IMR-90 (cell line): ENCODE results near the gene ACKR1. TPM values are rescaled to one million over a fixed set of nuclear protein-coding genes. Genes with fewer than 3 reads are reported as not detected.

Experiments
- ATAC-seq: fragments of 200-7000 bp; cut with Tn5 transposase; 2 replicates; pipeline ENCODE4 v1.9.1; 2020; ENCODE audit warnings: low read depth, mild to moderate bottlenecking, moderate library complexity
- BruUV-seq: library from RNA; stranded (reverse); fragments of 400-500 nt; replicated peaks from 2 replicates; lab custom pipeline; 2021; lab: Mats Ljungman, UMichigan
- CTCF ChIA-PET: fragments of 300-600 bp; formaldehyde crosslinking; extraction: SDS; loops from one replicate; lab custom pipeline; 2021; ENCODE audit warnings: antibody characterized with exemption; lab: Yijun Ruan, JAX
- POLR2A ChIA-PET: fragments of 300-600 bp; sonication (Branson Sonifier 250); formaldehyde crosslinking; loops from one replicate; lab custom pipeline; 2022; ENCODE audit warnings: antibody characterized with exemption; ENCODE audit not compliant: unreplicated experiment; lab: Charles Lee
- DNase-seq: peaks from one replicate; pipeline ENCODE4 v3.0.0; 2013
- H2AFZ ChIP-seq: replicated peaks from 2 replicates; pipeline ENCODE3; 2013; ENCODE audit warnings: low read length, mild to moderate bottlenecking; ENCODE audit not compliant: poor library complexity
- H2AK5ac ChIP-seq: 2 replicates; pipeline ENCODE4 v1.6.1; 2013; ENCODE audit warnings: low read depth, low read length, inconsistent platforms
- H2AK9ac ChIP-seq: replicated peaks from 2 replicates; pipeline ENCODE3; 2013; ENCODE audit warnings: mild to moderate bottlenecking, low read depth, low read length, moderate library complexity; ENCODE audit not compliant: poor library complexity
- H2BK120ac ChIP-seq: 2 replicates; pipeline ENCODE4 v1.6.1; 2013; ENCODE audit warnings: low read depth, low read length, inconsistent platforms
- H2BK15ac ChIP-seq: 3 replicates; pipeline ENCODE4 v1.6.1; 2013; ENCODE audit warnings: low read depth, low read length, inconsistent platforms
- H2BK20ac ChIP-seq: 2 replicates; pipeline ENCODE4 v1.6.1; 2013; ENCODE audit warnings: low read depth, mild to moderate bottlenecking, inconsistent platforms, low read length, moderate library complexity
- H2BK5ac ChIP-seq: 2 replicates; pipeline ENCODE4 v1.6.1; 2013; ENCODE audit warnings: mild to moderate bottlenecking, low read depth, low read length, inconsistent platforms; ENCODE audit not compliant: poor library complexity, severe bottlenecking
- H3K14ac ChIP-seq: replicated peaks from 2 replicates; pipeline ENCODE4 v1.6.1; 2013; ENCODE audit warnings: low read depth, low read length, inconsistent platforms
- H3K18ac ChIP-seq: 2 replicates; pipeline ENCODE4 v1.6.1; 2013; ENCODE audit warnings: low read depth, low read length, control low read depth
- H3K23ac ChIP-seq: 2 replicates; pipeline ENCODE4 v1.6.1; 2013; ENCODE audit warnings: low read depth, low read length, inconsistent platforms
- H3K27ac ChIP-seq: 2 replicates; pipeline ENCODE4 v1.5.1; 2013; ENCODE audit warnings: mild to moderate bottlenecking, control low read depth, low read length; ENCODE audit not compliant: insufficient read depth
- H3K27me3 ChIP-seq: 2 replicates; pipeline ENCODE4 v1.6.1; 2013; ENCODE audit warnings: low read length; ENCODE audit not compliant: control insufficient read depth, insufficient read depth
- H3K36me3 ChIP-seq: 2 replicates; pipeline ENCODE4 v1.6.1; 2013; ENCODE audit warnings: low read length, mixed read lengths; ENCODE audit not compliant: control insufficient read depth, insufficient read depth
- H3K4ac ChIP-seq: 2 replicates; pipeline ENCODE4 v1.6.1; 2013; ENCODE audit warnings: low read depth, low read length, inconsistent platforms
- H3K4me1 ChIP-seq: 2 replicates; pipeline ENCODE4 v1.6.1; 2013; ENCODE audit warnings: low read length, mixed read lengths; ENCODE audit not compliant: control insufficient read depth, insufficient read depth
- H3K4me2 ChIP-seq: 2 replicates; pipeline ENCODE4 v1.6.1; 2013; ENCODE audit warnings: low read depth, mild to moderate bottlenecking, control low read depth, low read length, moderate library complexity
- H3K4me3 ChIP-seq: 2 replicates; pipeline ENCODE4 v1.5.1; 2013; ENCODE audit warnings: low read depth, mild to moderate bottlenecking, control low read depth, low read length, moderate library complexity; ENCODE audit not compliant: insufficient read depth
- H3K56ac ChIP-seq: 2 replicates; pipeline ENCODE4 v1.6.1; 2013; ENCODE audit warnings: low read length, inconsistent platforms; ENCODE audit not compliant: insufficient read depth; ENCODE audit errors: extremely low read depth
- H3K79me1 ChIP-seq, 2 experiments: 2 replicates each; pipeline ENCODE4 v1.6.1; 2013; ENCODE audit warnings: low read length in 2 of 2, inconsistent platforms in 1 of 2, low read depth in 1 of 2
- H3K9ac ChIP-seq: 2 replicates; pipeline ENCODE4 v1.6.1; 2013; ENCODE audit warnings: low read depth, low read length, control low read depth
- H3K9me1 ChIP-seq: 2 replicates; pipeline ENCODE4 v1.6.1; 2013; ENCODE audit warnings: low read length, inconsistent platforms; ENCODE audit not compliant: insufficient read depth
- H3K9me3 ChIP-seq: 2 replicates; pipeline ENCODE4 v1.6.1; 2013; ENCODE audit warnings: low read length; ENCODE audit not compliant: control insufficient read depth, insufficient read depth
- H4K20me1 ChIP-seq: 2 replicates; pipeline ENCODE4 v1.6.1; 2013; ENCODE audit warnings: low read length, inconsistent platforms; ENCODE audit not compliant: insufficient read depth
- H4K5ac ChIP-seq: 2 replicates; pipeline ENCODE4 v1.6.1; 2013; ENCODE audit warnings: mild to moderate bottlenecking, low read depth, low read length, control low read depth
- H4K8ac ChIP-seq, 2 experiments: 2 replicates each; pipeline ENCODE4 v1.6.1; 2013; ENCODE audit warnings: low read depth in 2 of 2, low read length in 2 of 2, control low read depth in 1 of 2, inconsistent platforms in 1 of 2
- H4K91ac ChIP-seq: 2 replicates; pipeline ENCODE4 v1.6.1; 2013; ENCODE audit warnings: low read depth, low read length, inconsistent platforms; ENCODE audit not compliant: insufficient read depth
- BHLHE40 ChIP-seq: fragments of 150-350 bp; IDR thresholded peaks from 2 replicates; pipeline ENCODE4 v1.6.1; 2016; ENCODE audit warnings: mild to moderate bottlenecking, low read depth, low read length
- CEBPB ChIP-seq: IDR thresholded peaks from 2 replicates; pipeline ENCODE4 v1.6.1; 2012; ENCODE audit warnings: low read depth, low read length, improper control_type of control experiment
- CHD1 ChIP-seq: IDR thresholded peaks from 2 replicates; pipeline ENCODE4 v1.6.1; 2012; ENCODE audit warnings: low read depth, low read length, improper control_type of control experiment
- FOS ChIP-seq: fragments of 150-350 bp; IDR thresholded peaks from 2 replicates; pipeline ENCODE4 v1.6.1; 2016; ENCODE audit warnings: low read depth, low read length
- MAFK ChIP-seq: IDR thresholded peaks from 2 replicates; pipeline ENCODE4 v1.6.1; 2012; ENCODE audit warnings: low read depth, low read length, improper control_type of control experiment
- MAZ ChIP-seq: IDR thresholded peaks from 2 replicates; pipeline ENCODE4 v1.6.1; 2012; ENCODE audit warnings: low read depth, mild to moderate bottlenecking, low read length, improper control_type of control experiment, moderate library complexity, borderline replicate concordance
- MXI1 ChIP-seq: IDR thresholded peaks from 2 replicates; pipeline ENCODE4 v1.6.1; 2012; ENCODE audit warnings: low read depth, mild to moderate bottlenecking, low read length, moderate library complexity, borderline replicate concordance
- NFE2L2 ChIP-seq: fragments of 150-350 bp; IDR thresholded peaks from 2 replicates; pipeline ENCODE4 v1.6.1; 2016; ENCODE audit warnings: low read depth, mild to moderate bottlenecking, low read length
- POLR2A ChIP-seq: IDR thresholded peaks from 2 replicates; pipeline ENCODE4 v1.6.1; 2012; ENCODE audit warnings: mild to moderate bottlenecking, low read depth, low read length
- RAD21 ChIP-seq: IDR thresholded peaks from 2 replicates; pipeline ENCODE4 v1.6.1; 2012; ENCODE audit warnings: low read length, improper control_type of control experiment
- RCOR1 ChIP-seq: IDR thresholded peaks from 2 replicates; pipeline ENCODE4 v1.6.1; 2012; ENCODE audit warnings: mild to moderate bottlenecking, low read length, improper control_type of control experiment; ENCODE audit not compliant: insufficient replicate concordance
- RFX5 ChIP-seq: IDR thresholded peaks from 2 replicates; pipeline ENCODE4 v1.8.0; 2012; ENCODE audit warnings: low read depth, mild to moderate bottlenecking, low read length, moderate library complexity
- SMC3 ChIP-seq: fragments of 150-350 bp; IDR thresholded peaks from 2 replicates; pipeline ENCODE4 v1.6.1; 2016; ENCODE audit warnings: low read depth, mild to moderate bottlenecking, antibody characterized with exemption, low read length, moderate library complexity
- WGBS, 2 experiments: methylation state at CpG; one replicate each; pipeline versions ENCODE4 v1.1.5 to v1.1.7; 2013; ENCODE audit warnings: missing lambda C conversion rate in 2 of 2; ENCODE audit not compliant: insufficient read length in 1 of 2; ENCODE audit errors: extremely low coverage in 2 of 2; 5-methylcytosine and 5-hydroxymethylcytosine counted together
- dilution Hi-C: fragments of 300-500 bp; cut with HindIII; formaldehyde crosslinking; loops from one replicate; pipeline ENCODE4 v1.14.3; 2018; ENCODE audit warnings: low sequenced_read_pairs; ENCODE audit not compliant: unreplicated experiment
- in situ Hi-C: fragments of 300-500 bp; cut with MboI; formaldehyde crosslinking; loops from 3 replicates; pipeline ENCODE4 v1.14.3; 2019; ENCODE audit warnings: low sequenced_read_pairs, inconsistent platforms, mixed read lengths
- intact Hi-C: fragments of 100-400 bp; cut with micrococcal nuclease; formaldehyde crosslinking; loops from 2 replicates; pipeline ENCODE4 v1.10.0; 2022
- polyA plus RNA-seq, 3 experiments: library from polyadenylated mRNA; depleted of rRNA; stranded (reverse); fragments of >200 nt; gene quantifications; 2 replicates each; pipeline ENCODE4 v1.2.3, GENCODE V29; 2012; ENCODE audit warnings: low replicate concordance in 1 of 3
- total RNA-seq: library from RNA; depleted of rRNA; stranded (reverse); fragments of >200 nt; gene quantifications from 2 replicates; pipeline ENCODE4 v1.2.3, GENCODE V29; 2012
- TF ChIP-seq, protein P1 (sequence below): conservative IDR thresholded peaks from 2 replicates; pipeline ENCODE4 v1.5.1; 2012; ENCODE audit warnings: mild to moderate bottlenecking, low read depth, low read length, improper control_type of control experiment
- TF ChIP-seq, protein P2 (sequence below): fragments of 150-350 bp; IDR thresholded peaks from 2 replicates; pipeline ENCODE4 v1.6.1; 2016; ENCODE audit warnings: low read depth, mild to moderate bottlenecking, low read length, moderate library complexity, borderline replicate concordance
- TF ChIP-seq, protein P3 (sequence below): fragments of 150-350 bp; IDR thresholded peaks from 2 replicates; pipeline ENCODE4 v1.6.1; 2017; ENCODE audit warnings: mild to moderate bottlenecking, antibody characterized with exemption, low read length, low read depth

The ACKR1 gene
- total and polyA plus RNA-seq, 2 of the 4 experiments (the other 2 are of a cell fraction) = not detected

DNA sequence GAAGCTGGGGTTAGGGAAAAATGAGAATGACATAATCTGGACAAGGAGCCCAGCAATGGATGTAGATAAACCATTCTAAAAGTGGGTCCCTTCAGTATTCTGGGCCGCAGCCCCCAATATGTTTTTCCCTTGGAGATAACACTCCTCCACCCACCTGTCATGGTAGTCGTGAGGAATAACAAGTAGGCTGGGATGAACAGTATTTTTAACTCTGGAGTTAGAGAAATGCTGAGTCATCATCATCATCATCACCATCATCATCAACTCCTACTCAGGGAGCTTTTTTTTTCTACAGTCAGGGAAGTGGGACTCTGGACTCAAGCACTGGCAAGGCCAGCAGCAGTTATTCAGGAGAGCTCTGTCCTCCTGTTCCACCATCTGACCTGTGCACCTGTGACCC is 20.5 kb upstream of the ACKR1 start:
- DNase-seq (no peak), ATAC-seq (no peak)
- no peak for TF ChIP-seq CHD1
- TF ChIP-seq, protein P1, sequence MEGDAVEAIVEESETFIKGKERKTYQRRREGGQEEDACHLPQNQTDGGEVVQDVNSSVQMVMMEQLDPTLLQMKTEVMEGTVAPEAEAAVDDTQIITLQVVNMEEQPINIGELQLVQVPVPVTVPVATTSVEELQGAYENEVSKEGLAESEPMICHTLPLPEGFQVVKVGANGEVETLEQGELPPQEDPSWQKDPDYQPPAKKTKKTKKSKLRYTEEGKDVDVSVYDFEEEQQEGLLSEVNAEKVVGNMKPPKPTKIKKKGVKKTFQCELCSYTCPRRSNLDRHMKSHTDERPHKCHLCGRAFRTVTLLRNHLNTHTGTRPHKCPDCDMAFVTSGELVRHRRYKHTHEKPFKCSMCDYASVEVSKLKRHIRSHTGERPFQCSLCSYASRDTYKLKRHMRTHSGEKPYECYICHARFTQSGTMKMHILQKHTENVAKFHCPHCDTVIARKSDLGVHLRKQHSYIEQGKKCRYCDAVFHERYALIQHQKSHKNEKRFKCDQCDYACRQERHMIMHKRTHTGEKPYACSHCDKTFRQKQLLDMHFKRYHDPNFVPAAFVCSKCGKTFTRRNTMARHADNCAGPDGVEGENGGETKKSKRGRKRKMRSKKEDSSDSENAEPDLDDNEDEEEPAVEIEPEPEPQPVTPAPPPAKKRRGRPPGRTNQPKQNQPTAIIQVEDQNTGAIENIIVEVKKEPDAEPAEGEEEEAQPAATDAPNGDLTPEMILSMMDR = no peak
- no peak for TF ChIP-seq RCOR1
- TF ChIP-seq, protein P2, sequence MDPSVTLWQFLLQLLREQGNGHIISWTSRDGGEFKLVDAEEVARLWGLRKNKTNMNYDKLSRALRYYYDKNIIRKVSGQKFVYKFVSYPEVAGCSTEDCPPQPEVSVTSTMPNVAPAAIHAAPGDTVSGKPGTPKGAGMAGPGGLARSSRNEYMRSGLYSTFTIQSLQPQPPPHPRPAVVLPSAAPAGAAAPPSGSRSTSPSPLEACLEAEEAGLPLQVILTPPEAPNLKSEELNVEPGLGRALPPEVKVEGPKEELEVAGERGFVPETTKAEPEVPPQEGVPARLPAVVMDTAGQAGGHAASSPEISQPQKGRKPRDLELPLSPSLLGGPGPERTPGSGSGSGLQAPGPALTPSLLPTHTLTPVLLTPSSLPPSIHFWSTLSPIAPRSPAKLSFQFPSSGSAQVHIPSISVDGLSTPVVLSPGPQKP = no peak
- no peak for TF ChIP-seq BHLHE40
- no peak for TF ChIP-seq MAZ
- no peak for TF ChIP-seq MXI1
- TF ChIP-seq MAFK = peak; percentile 98
- TF ChIP-seq RFX5 = no peak
- TF ChIP-seq, protein P3, sequence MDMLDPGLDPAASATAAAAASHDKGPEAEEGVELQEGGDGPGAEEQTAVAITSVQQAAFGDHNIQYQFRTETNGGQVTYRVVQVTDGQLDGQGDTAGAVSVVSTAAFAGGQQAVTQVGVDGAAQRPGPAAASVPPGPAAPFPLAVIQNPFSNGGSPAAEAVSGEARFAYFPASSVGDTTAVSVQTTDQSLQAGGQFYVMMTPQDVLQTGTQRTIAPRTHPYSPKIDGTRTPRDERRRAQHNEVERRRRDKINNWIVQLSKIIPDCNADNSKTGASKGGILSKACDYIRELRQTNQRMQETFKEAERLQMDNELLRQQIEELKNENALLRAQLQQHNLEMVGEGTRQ = no peak
- no peak for TF ChIP-seq RAD21
- TF ChIP-seq CEBPB = no peak
- no peak for TF ChIP-seq FOS
- TF ChIP-seq SMC3 = no peak
- peak; percentile 91 for TF ChIP-seq NFE2L2
- no peak for TF ChIP-seq POLR2A
- ChIA-PET POLR2A (no interaction called here), CTCF (interaction anchor here (1.1 kb wide), 1 partner anchor 23 kb away, joined by 3 read pairs; no protein-coding TSS in a partner anchor)
- no peak overlapping the region for H2BK20ac ChIP-seq
- no peak overlapping the region for H3K4ac ChIP-seq
- in situ Hi-C loops (no loop called here), intact Hi-C loops (no loop called here), dilution Hi-C loops (no loop called here)
- no peaks in the 10 kb centered on the region for H4K20me1 ChIP-seq
- no peak overlapping the region for H3K4me3 ChIP-seq
- H3K9me1 ChIP-seq = no peaks in the 10 kb centered on the region
- no peak overlapping the region for H2AK5ac ChIP-seq
- H3K56ac ChIP-seq = no peak overlapping the region
- no peak overlapping the region for H3K23ac ChIP-seq
- H3K18ac ChIP-seq = no peak overlapping the region
- peaks cover 7% of the 10 kb centered on the region for H3K27me3 ChIP-seq
- no peak overlapping the region for H3K14ac ChIP-seq
- H3K9me3 ChIP-seq = no peaks in the 10 kb centered on the region
- H3K4me1 ChIP-seq = no peaks in the 10 kb centered on the region
- no peak overlapping the region for H2AFZ ChIP-seq
- no CpG with 5 or more reads among the region's 2 CpGs for WGBS, 2 experiments
- no peak overlapping the region for H4K91ac ChIP-seq
- no peak overlapping the region for H3K9ac ChIP-seq
- H2BK120ac ChIP-seq = no peak overlapping the region
- H4K8ac ChIP-seq = no peak overlapping the region
- no peak overlapping the region for H3K4me2 ChIP-seq
- BruUV-seq = no TSS peak
- no peaks in the 10 kb centered on the region for H3K79me1 ChIP-seq
- H3K36me3 ChIP-seq = no peaks in the 10 kb centered on the region
- no peak overlapping the region for H3K27ac ChIP-seq
- H2AK9ac ChIP-seq = no peak overlapping the region
- no peak overlapping the region for H2BK5ac ChIP-seq
- H2BK15ac ChIP-seq = no peak overlapping the region
- no peak overlapping the region for H4K5ac ChIP-seq
